ACC112 (cell line): Measurements from ENCODE around the gene BTD.
A peak's percentile ranks its signal among the peaks of the same experiment; 100 is the strongest.

Experiments used
- H2AFZ ChIP-seq: fragments of 200-600 bp; sonication (generic); one replicate; pipeline ENCODE4 v1.6.0; 2017; ENCODE audit warnings: antibody characterized with exemption, low read length; ENCODE audit not compliant: unreplicated experiment
- H3K27ac ChIP-seq: fragments of 200-600 bp; sonication (generic); 2 replicates; pipeline ENCODE4 v1.5.1; 2014; ENCODE audit warnings: low read depth, mild to moderate bottlenecking, antibody characterized with exemption, low read length, moderate library complexity
- H3K27me3 ChIP-seq: fragments of 200-600 bp; sonication (generic); 2 replicates; pipeline ENCODE4 v1.6.1; 2014; ENCODE audit warnings: mild to moderate bottlenecking, antibody characterized with exemption, low read length, moderate library complexity, mixed read lengths; ENCODE audit not compliant: insufficient read depth
- H3K36me3 ChIP-seq: fragments of 200-600 bp; sonication (generic); 2 replicates; pipeline ENCODE4 v1.6.1; 2016; ENCODE audit warnings: mild to moderate bottlenecking, antibody characterized with exemption, low read length, moderate library complexity, mixed read lengths; ENCODE audit not compliant: insufficient read depth
- H3K4me1 ChIP-seq: fragments of 200-600 bp; sonication (generic); one replicate; pipeline ENCODE4 v1.6.1; 2016; ENCODE audit warnings: low read length, mixed read lengths; ENCODE audit not compliant: insufficient read depth, unreplicated experiment, control insufficient read depth
- H3K4me3 ChIP-seq: fragments of 200-600 bp; sonication (generic); 2 replicates; pipeline ENCODE4 v1.5.1; 2014; ENCODE audit warnings: mild to moderate bottlenecking, low read depth, low read length
- H3K79me2 ChIP-seq: fragments of 200-600 bp; sonication (generic); one replicate; pipeline ENCODE4 v1.6.0; 2016; ENCODE audit warnings: low read length; ENCODE audit not compliant: control insufficient read depth, unreplicated experiment, insufficient read depth

The BTD gene

DNA sequence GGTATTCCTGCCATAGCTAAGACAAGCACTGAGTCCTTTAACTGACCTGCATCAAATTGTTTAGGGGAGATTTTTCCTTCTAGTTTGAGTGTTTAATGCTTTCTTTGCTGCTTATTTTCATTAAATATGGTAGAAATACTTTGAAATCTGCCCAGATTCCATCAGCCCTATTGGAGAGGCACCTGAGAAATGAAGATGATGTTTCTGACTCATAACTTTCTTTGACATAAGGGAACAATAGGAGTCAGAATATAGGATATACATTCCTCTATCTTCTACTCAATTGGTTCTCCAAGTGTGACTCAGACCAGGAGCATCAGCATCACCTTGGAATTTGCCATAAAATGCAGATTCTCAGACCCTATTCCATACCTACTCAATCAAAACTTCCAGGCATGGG, 27.4 kb downstream of the BTD start:
- no peak overlapping the region for H3K27ac ChIP-seq
- H3K79me2 ChIP-seq: no peaks in the 10 kb centered on the region
- H3K36me3 ChIP-seq: no peaks in the 10 kb centered on the region
- H3K4me1 ChIP-seq: peaks cover 36% of the 10 kb centered on the region
- no peak overlapping the region for H2AFZ ChIP-seq
- H3K27me3 ChIP-seq: no peaks in the 10 kb centered on the region
- H3K4me3 ChIP-seq: no peak overlapping the region

DNA sequence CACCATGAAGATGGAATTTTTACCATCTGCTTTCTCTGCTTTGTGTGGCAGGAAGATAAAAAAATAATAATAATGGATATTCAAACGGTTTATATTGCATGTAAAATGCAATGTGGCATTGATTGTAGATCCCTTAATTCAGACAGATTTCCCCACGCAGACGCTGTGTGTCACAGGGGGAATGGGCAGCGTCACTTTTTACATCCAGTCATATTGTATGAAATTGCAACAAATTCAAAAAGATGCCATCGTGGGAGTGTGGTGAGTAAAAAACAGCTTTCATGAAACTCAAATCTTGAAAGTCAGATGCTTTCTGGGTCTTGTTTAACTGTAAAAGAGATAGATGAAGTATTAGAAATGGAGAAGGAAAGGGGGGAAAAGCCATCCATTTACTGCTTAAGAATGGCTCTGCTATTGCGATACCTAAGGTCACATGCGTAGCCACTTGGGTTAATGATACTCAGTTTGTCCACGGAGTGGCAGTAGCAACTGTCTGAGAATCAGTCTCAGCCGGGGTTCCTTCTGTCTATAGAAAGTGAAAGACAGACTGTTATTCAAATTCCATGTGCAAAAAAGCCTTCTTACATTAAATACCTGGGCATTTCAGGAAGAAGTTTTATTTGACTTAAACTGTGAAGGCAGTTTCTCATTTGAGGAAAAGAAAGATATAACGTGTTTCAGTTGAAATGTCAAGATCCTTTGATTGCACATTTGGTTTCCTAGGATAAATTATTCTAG, 28.5 kb downstream of the BTD start:
- no peaks in the 10 kb centered on the region for H3K79me2 ChIP-seq
- peak overlapping the region; percentile 68 for H3K4me3 ChIP-seq
- peak overlapping the region; percentile 98 for H3K27ac ChIP-seq
- peaks cover 46% of the 10 kb centered on the region for H3K4me1 ChIP-seq
- no peaks in the 10 kb centered on the region for H3K36me3 ChIP-seq
- H2AFZ ChIP-seq: peak overlapping the region; percentile 92
- no peaks in the 10 kb centered on the region for H3K27me3 ChIP-seq

DNA sequence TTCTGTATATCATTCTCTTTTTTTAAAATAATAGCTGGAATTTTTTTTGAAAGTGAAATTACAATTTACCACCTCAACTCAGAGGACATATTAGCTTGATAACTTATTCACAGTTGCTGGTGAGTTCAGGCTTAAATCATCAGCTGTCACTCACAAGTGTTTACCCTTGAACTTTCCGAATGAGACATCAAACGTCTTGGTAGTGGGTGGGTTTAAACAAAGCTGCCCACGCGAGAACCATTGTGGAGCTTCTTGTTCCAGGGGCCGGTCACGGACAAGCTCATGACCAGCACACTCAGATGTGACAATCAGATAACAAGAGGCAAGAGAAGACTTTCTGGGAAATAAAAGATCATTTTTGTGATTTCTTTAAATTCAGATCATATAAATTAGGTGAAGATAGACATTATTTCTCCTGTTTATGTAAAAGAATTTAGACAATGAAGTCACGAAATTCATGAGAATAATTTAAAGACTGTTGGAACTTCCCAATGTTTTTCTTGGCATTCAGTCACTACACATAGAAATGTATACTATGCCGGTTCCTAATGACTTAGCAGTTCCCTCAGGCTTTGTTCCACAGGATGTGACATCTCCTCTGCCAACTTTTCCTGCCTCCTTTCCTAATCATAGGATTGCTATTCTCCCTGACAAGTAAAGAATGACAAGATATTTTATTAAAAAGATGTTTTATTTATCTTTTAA, 29.3 kb downstream of the BTD start:
- Histone ChIP-seq H3K27ac (peak overlapping the region; percentile 98), H3K36me3 (no peaks in the 10 kb centered on the region), H3K4me3 (peak overlapping the region; percentile 68), H2AFZ (peak overlapping the region; percentile 40), H3K79me2 (no peaks in the 10 kb centered on the region), H3K4me1 (peaks cover 54% of the 10 kb centered on the region), H3K27me3 (no peaks in the 10 kb centered on the region)

DNA sequence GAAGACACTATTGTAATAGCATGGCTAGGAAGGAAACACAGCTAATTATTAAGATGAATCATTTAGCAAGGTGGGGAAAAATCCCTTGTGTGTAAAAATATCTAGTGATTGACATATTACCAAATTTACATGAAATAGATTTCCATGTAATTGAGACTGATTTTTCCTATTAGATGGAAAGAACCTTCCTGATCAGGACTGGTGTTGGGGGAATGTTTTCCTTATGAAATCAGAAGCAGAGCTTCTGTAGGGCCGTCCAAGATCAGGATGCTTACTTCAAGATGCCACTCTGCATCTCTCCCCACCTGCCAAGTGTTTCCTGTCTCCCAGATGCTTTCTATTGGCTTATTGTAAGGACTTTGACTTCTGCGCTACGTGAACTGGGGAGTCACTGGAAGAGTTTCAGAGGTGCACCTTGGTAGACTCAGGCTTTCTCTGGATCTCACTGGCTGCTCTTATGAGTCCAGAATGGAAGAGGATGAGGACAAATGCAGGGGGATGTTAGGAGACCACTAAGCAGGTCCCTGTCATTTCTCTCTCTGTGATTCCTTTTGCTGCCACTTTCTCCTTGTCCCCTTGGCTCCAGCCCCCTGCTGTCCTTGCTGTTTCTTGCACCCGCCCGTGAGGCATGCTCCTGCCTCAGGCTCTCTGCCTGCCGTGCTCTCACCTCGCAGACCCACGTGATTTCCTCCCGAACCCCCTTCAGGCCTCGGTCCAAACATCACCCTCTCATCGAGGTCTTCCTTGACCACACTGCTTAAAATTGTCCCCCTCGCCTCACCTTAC, 30.1 kb downstream of the BTD start:
- Histone ChIP-seq H2AFZ (no peak overlapping the region), H3K27ac (peak overlapping the region; percentile 98)

DNA sequence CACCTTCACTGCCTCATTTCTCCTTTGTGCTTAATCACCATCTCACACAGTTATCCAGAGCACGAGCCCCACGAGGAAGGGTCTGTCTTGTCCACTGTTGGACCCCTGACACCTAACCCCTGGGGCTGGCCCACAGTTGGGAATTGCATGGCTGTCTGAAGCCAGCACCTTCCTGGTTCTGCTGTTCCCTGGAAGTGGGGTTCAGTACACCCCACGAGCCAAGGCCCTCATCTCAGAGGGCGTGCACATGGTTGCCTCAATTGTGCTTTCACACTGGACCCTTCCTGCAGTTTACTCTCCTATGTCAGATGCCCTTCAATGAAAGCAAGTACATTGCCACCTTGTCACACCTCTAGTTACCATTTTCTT, 30.7 kb downstream of the BTD start:
- H3K27ac ChIP-seq: peak overlapping the region; percentile 98
- H2AFZ ChIP-seq: no peak overlapping the region
- H3K79me2 ChIP-seq: no peaks in the 10 kb centered on the region
- H3K27me3 ChIP-seq: no peaks in the 10 kb centered on the region
- no peak overlapping the region for H3K4me3 ChIP-seq
- no peaks in the 10 kb centered on the region for H3K36me3 ChIP-seq
- peaks cover 65% of the 10 kb centered on the region for H3K4me1 ChIP-seq

More for the DNA sequence above, 30.1 kb downstream of the BTD start:
- Histone ChIP-seq H3K79me2 (no peaks in the 10 kb centered on the region), H3K27me3 (no peaks in the 10 kb centered on the region), H3K4me3 (no peak overlapping the region), H3K36me3 (no peaks in the 10 kb centered on the region), H3K4me1 (peaks cover 60% of the 10 kb centered on the region)

DNA sequence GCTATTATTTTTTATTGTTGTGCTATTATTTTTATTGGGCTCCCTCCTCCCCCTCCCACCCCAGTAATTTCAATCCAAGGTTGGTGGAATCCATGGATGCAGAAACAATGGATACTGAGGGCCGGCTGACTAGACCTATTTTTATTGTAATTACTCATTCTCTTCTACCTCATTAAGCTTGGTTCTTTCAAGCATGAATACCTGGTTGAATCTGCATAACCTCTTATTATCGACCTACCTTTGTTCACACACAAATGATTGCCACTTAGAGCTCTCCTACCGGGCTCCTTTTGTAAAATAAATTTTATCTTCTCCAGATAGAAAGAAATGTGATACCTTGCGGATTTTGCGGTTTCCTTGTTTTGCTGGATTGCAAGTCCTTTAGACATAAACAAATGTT, 31.6 kb downstream of the BTD start:
- H3K27me3 ChIP-seq: no peaks in the 10 kb centered on the region
- H3K4me1 ChIP-seq: peaks cover 75% of the 10 kb centered on the region
- no peak overlapping the region for H2AFZ ChIP-seq
- no peaks in the 10 kb centered on the region for H3K79me2 ChIP-seq
- peak overlapping the region; percentile 100 for H3K27ac ChIP-seq
- no peak overlapping the region for H3K4me3 ChIP-seq
- no peaks in the 10 kb centered on the region for H3K36me3 ChIP-seq

DNA sequence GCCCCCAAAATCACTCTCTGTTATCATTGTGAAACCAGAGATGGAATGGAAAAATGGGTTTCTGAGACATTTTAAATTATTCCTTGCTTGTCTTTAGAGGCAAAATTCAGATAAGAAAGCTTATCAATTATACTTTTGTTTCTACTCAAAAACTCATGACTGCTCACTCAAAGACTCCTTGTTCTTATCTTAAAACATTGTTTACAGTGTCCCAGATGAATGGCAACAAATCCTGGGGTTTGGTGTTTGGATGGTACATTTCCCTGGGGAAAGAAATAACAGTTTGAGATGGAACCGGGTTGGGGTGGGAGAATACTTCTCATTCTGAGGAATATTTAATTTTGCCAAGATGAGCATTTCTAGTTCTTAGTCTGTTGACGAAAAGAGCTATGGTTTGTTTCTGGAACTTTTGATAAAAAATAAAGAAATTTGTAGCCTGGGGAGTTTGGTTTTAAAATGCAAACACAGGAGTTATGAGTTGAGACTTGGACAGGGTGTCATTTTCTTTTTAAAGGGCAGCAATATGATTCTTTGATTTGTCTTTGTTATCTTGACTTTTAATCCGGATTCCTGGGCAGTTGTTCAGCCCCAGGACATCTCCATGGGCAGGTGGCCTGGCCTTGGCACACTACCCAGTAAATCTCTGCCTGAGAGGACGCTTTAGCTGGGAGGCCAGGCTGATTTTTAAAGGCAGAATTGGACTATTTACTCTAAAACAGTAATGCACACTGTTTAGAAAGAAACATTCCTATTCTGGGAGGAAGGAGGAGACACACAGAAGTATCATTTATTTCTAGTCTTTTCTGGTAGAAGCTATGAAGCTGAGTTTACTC, 32.4 kb downstream of the BTD start:
- H3K4me1 ChIP-seq: peaks cover 82% of the 10 kb centered on the region
- peak overlapping the region; percentile 68 for H2AFZ ChIP-seq
- peak overlapping the region; percentile 100 for H3K27ac ChIP-seq

DNA sequence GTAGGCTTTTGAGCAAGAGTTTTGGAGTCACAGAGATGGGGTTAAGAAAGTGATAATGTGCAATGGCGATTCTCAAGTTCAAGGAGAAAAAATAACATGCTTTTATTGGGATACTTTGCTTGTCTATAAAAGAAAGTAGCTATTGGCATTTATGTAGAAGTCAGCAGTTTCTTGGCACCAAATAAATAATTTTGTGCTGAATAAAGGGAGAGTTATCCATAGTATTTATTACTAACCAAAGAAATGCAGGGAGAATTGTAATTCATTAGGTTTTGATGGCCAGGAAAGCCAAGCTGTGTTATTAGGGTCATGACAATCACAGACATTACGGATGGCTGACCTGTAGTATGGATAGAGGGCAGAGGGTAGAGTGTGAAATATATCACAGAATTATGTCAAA, 33.1 kb downstream of the BTD start:
- Histone ChIP-seq H3K36me3 (no peaks in the 10 kb centered on the region), H2AFZ (peak overlapping the region; percentile 68), H3K4me3 (peak overlapping the region; percentile 57; the same call in 1 of the 2 replicates), H3K27ac (peak overlapping the region; percentile 100), H3K27me3 (no peaks in the 10 kb centered on the region), H3K79me2 (no peaks in the 10 kb centered on the region), H3K4me1 (peaks cover 82% of the 10 kb centered on the region)

More for the DNA sequence above, 32.4 kb downstream of the BTD start:
- Histone ChIP-seq H3K27me3 (no peaks in the 10 kb centered on the region), H3K36me3 (no peaks in the 10 kb centered on the region), H3K79me2 (no peaks in the 10 kb centered on the region), H3K4me3 (peak overlapping the region; percentile 57; the same call in 1 of the 2 replicates)

DNA sequence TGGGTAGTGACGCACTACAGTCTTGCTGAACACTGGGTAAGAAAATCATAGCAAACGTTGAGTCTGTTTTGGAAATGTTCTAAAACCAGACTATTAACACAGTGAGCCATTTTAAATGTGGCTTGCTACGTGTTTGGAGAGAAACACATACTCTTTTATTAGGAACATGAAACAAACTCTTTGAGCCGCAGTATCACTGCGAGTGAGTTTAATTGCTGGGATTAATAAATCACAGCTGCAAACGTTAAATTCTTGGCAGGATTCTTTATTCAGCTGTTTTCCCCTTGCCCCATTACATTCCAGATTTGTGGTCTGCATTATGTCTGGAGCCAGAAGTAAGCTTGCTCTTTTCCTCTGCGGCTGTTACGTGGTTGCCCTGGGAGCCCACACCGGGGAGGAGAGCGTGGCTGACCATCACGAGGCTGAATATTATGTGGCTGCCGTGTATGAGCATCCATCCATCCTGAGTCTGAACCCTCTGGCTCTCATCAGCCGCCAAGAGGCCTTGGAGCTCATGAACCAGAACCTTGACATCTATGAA, 33.6 kb downstream of the BTD start:
- Histone ChIP-seq H3K27me3 (no peaks in the 10 kb centered on the region), H2AFZ (peak overlapping the region; percentile 68), H3K79me2 (no peaks in the 10 kb centered on the region), H3K4me1 (peaks cover 79% of the 10 kb centered on the region), H3K4me3 (peak overlapping the region; percentile 57), H3K36me3 (no peaks in the 10 kb centered on the region), H3K27ac (peak overlapping the region; percentile 100)
